Activated CD8-positive, alpha-beta memory T cell treated with anti-CD3 and anti-CD28 coated beads, Interleukin-2, amount 50 U/mL, for 24 hours (primary cell): ENCODE measurements around the gene INTS2.
"Not testable (repeated sequence)": the region's sequence is repeated elsewhere in the genome, so short reads cannot be mapped to it uniquely, and the experiment has no call there.

Source experiments
- DNase-seq: peaks from one replicate; pipeline ENCODE4 v3.0.0-alpha.2; 2020; ENCODE audit errors: extremely low read depth

Gene INTS2

DNA sequence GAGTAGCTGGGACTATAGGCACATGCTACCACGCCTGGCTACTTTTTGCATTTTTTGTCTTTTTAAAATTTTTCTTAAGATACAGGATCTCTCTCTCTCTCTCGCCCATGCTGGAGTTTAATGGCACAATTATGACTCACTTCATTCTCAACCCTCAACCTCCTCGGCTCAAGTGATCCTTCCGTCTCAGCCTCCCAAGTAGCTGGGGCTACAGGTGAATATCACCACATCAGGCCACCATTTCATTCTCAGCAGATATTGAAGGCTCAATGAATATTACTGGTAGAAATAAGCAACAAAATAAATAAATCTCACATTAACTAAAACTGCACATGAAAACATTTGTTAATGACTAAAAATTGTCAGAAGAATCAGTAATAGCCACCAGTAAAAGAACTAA is 106.1 kb downstream of the INTS2 start:
- DNase-seq = no peak

GRCh38 chr17:61819265-61819664 is 108.5 kb downstream of the INTS2 start:
- not testable (repeated sequence) for DNase-seq

DNA sequence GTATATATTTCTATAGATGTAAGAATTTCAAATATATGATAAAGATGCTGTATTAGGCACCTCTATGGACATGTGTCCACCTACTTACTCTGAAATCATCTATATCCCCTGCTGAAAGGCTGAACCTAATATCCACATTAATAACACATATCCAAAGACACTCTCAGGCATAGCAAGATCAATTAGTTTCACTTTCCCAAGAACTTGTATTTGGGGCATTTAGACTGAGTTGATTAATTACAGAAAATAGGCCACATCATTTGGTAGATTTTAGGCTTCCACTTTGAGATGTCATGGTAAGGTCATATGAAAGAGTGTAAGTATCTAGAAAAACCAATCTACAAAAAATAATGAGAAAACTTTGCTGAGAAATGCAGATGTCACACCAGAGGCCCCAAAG is 109.6 kb downstream of the INTS2 start:
- DNase-seq = no peak

GRCh38 chr17:61817452-61817851 is 110.3 kb downstream of the INTS2 start:
- no peak for DNase-seq

DNA sequence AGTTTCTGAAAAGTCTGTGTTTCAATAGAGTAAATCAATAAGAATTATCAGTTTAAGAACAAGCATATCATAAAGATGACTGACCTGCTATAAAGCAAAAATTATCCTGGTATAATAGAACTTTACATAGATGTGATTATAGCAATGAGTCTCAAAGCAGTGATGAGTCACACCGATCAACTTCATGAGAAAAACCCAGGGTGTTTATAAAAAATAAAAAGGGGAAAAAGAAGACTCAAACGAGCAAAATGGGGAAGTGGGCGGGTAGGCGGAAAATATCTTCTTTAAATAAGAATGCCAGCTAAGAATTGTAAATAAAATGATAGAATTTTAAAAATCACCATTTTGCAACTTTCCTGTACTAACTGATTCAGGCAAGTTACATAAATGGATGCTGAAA is 111.2 kb downstream of the INTS2 start:
- no peak for DNase-seq

DNA sequence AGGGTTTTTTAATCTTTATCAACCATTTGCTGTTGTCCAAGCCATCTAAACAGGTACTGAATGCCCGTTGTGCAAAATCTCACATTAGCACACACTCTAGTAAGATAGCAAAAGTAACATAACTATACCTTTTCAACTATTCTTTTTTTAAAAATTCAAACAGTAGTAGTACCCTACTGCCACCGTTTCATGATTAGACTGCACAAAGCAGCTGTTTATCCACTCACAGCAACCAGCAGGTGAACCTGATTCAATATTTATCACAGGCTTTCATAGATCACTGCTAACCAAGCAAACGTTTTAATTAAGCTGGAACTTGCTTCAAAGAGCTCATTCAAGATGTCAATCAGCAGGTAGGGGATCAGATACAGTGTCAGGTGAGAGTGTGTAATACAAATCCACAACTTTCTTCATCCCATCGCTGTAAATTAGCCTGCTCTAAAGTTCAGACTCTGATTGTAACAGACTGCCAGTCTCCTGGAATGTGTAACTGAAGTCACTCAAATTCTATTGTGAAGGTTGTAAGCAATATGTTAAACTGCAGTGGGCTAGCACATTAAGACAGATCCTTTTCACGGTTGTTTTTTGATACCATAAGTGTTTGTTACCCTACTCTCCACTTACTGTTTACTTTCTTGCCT is 111.8 kb downstream of the INTS2 start:
- DNase-seq = no peak
